Testis (tissue), 3 donors: ENCODE results near the gene PLCB1. TPM values are rescaled to one million over a fixed set of nuclear protein-coding genes. Genes with fewer than 3 reads are reported as not detected.
A peak's percentile ranks its signal among the peaks of the same experiment; 100 is the strongest.
"Not testable (repeated sequence)": the region's sequence is repeated elsewhere in the genome, so short reads cannot be mapped to it uniquely, and the experiment has no call there.

Experiments
- DNase-seq: peaks from one replicate; pipeline ENCODE4 v3.0.0-alpha.2; 2019
- H3K27ac ChIP-seq, 2 donors: fragments of 200-600 bp; sonication (generic); one replicate each; pipeline ENCODE4 v1.5.1; 2019
- H3K27me3 ChIP-seq: fragments of 200-600 bp; sonication (generic); one replicate; pipeline ENCODE4 v1.5.1; 2019
- H3K36me3 ChIP-seq: fragments of 200-600 bp; sonication (generic); one replicate; pipeline ENCODE4 v1.5.1; 2017; ENCODE audit warnings: low read depth; ENCODE audit errors: missing control alignments
- H3K4me1 ChIP-seq: fragments of 200-600 bp; sonication (generic); one replicate; pipeline ENCODE4 v1.5.1; 2019
- H3K4me3 ChIP-seq, 2 donors: fragments of 200-600 bp; sonication (generic); one replicate each; pipeline ENCODE4 v1.5.1; 2017 to 2019
- H3K9me3 ChIP-seq: fragments of 200-600 bp; sonication (generic); one replicate; pipeline ENCODE4 v1.5.1; 2017
- POLR2A ChIP-seq: fragments of 450-650 bp; IDR thresholded peaks from one replicate; pipeline ENCODE4 v1.6.1; 2017; ENCODE audit warnings: antibody characterized with exemption, mild to moderate bottlenecking, moderate library complexity
- whole genome bisulfite sequencing, 2 donors: methylation state at CpG; one replicate each; pipeline ENCODE4 v1.1.5; 2018; 5-methylcytosine and 5-hydroxymethylcytosine counted together
- intact Hi-C: fragments of 100-400 bp; cut with DNase I; formaldehyde crosslinking; loops from one replicate; pipeline ENCODE4 v1.15.1; 2023; ENCODE audit warnings: low total_unique reads
- polyA plus RNA-seq: library from polyadenylated mRNA; stranded (reverse); fragments of 350-450 nt; fragmentation: Illumina TruSeq; extraction: RNeasy Lipid Tissue Mini Kit (QIAGEN cat#74804); gene quantifications from one replicate; pipeline ENCODE4 v1.2.3, GENCODE V29; 2014; ENCODE audit warnings: low read depth, low replicate concordance; ENCODE audit not compliant: insufficient read depth
- total RNA-seq, 2 donors: library from RNA; depleted of rRNA; stranded (reverse); fragments of >200 nt; gene quantifications; one replicate each; pipeline ENCODE4 v1.2.3, GENCODE V29; 2016
- TF ChIP-seq, protein P1 (sequence below), 3 experiments: fragments of 450-650 bp in 2 of 3; fragments of 200-600 bp in 1 of 3; sonication (generic) in 1 of 3; IDR thresholded peaks; one replicate each; pipeline ENCODE4 v1.5.1; 2016 to 2019; ENCODE audit warnings: antibody characterized with exemption in 3 of 3, mild to moderate bottlenecking in 2 of 3, moderate library complexity in 1 of 3

PLCB1 gene
- total and polyA plus RNA-seq, 3 donors from 2014 or later = 3.1 to 9.8 (median 8.2) TPM

DNA sequence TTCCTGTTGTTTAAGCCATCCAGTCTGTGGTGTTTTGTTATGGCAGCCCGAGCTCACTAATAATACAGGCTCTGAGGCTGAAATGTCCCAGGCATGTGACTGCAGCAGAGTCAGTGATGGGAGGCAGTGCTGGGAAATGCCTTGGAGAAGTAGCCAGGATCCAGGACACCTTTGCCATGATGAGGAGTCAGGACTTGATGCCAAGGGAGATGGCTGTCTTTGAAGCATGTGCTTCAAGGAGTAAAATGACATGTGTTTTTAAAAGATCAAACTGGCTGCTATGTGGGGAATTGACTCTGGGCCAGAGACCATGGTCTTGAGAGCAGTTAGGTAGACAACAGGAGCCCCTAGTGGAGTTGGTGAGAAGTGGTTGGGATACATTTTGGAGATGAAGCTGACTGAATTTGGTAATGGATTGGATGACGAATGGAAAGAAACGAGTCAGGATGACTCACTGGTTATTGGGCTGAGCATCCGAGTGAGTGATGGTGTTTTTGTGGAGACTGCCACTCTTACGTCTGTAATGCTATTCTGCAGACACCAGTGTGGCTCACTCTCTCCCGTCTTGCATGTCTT lies 322.2 kb downstream of the PLCB1 start:
- intact Hi-C loops = no loop called here
- no peak overlapping the region for H3K27ac ChIP-seq
- peak; percentile 22 for DNase-seq

GRCh38 chr20:8456765-8457164 lies 324.7 kb downstream of the PLCB1 start:
- no peaks in the 10 kb centered on the region for H3K36me3 ChIP-seq
- H3K27ac ChIP-seq = no peak overlapping the region
- H3K4me1 ChIP-seq = no peaks in the 10 kb centered on the region
- H3K4me3 ChIP-seq = no peak overlapping the region
- H3K9me3 ChIP-seq = no peaks in the 10 kb centered on the region
- intact Hi-C loops = no loop called here
- no peak for DNase-seq
- TF ChIP-seq, protein P1, sequence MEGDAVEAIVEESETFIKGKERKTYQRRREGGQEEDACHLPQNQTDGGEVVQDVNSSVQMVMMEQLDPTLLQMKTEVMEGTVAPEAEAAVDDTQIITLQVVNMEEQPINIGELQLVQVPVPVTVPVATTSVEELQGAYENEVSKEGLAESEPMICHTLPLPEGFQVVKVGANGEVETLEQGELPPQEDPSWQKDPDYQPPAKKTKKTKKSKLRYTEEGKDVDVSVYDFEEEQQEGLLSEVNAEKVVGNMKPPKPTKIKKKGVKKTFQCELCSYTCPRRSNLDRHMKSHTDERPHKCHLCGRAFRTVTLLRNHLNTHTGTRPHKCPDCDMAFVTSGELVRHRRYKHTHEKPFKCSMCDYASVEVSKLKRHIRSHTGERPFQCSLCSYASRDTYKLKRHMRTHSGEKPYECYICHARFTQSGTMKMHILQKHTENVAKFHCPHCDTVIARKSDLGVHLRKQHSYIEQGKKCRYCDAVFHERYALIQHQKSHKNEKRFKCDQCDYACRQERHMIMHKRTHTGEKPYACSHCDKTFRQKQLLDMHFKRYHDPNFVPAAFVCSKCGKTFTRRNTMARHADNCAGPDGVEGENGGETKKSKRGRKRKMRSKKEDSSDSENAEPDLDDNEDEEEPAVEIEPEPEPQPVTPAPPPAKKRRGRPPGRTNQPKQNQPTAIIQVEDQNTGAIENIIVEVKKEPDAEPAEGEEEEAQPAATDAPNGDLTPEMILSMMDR (IDR thresholded peaks at IDR 0.05) = no peak
- TF ChIP-seq POLR2A = no peak
- H3K27me3 ChIP-seq = no peaks in the 10 kb centered on the region

More for the DNA sequence above, 322.2 kb downstream of the PLCB1 start:
- WGBS, 2 donors = 75 to 86% methylated on average over 6 of the region's 6 CpGs
- Histone ChIP-seq H3K4me1 (no peaks in the 10 kb centered on the region), H3K27me3 (no peaks in the 10 kb centered on the region), H3K36me3 (no peaks in the 10 kb centered on the region), H3K4me3 (no peak overlapping the region), H3K9me3 (no peaks in the 10 kb centered on the region)
- TF ChIP-seq POLR2A = no peak
- TF ChIP-seq, protein P1 (IDR thresholded peaks at IDR 0.05) = peak in 1 of 3 experiments; percentile 13

GRCh38 chr20:8457978-8458377 lies 325.9 kb downstream of the PLCB1 start:
- no peaks in the 10 kb centered on the region for H3K9me3 ChIP-seq
- H3K27me3 ChIP-seq = no peaks in the 10 kb centered on the region
- intact Hi-C loops = no loop called here
- H3K4me1 ChIP-seq = no peaks in the 10 kb centered on the region
- TF ChIP-seq, protein P1 (IDR thresholded peaks at IDR 0.05) = no peak
- TF ChIP-seq POLR2A = no peak
- WGBS, 2 donors = 89 to 92% methylated on average over 4 of the region's 4 CpGs
- H3K4me3 ChIP-seq = no peak overlapping the region
- H3K36me3 ChIP-seq = no peaks in the 10 kb centered on the region
- H3K27ac ChIP-seq = no peak overlapping the region
- no peak for DNase-seq

- Histone ChIP-seq H3K27ac (no peak overlapping the region), H3K9me3 (no peaks in the 10 kb centered on the region), H3K36me3 (no peaks in the 10 kb centered on the region), H3K27me3 (no peaks in the 10 kb centered on the region), H3K4me3 (no peak overlapping the region), H3K4me1 (no peaks in the 10 kb centered on the region)
- intact Hi-C loops = no loop called here
- DNase-seq = no peak
- TF ChIP-seq POLR2A = no peak
- TF ChIP-seq, protein P1 (IDR thresholded peaks at IDR 0.05) = no peak
Measured at GRCh38 chr20:8461186-8461585, 329.1 kb downstream of the PLCB1 start.

DNA sequence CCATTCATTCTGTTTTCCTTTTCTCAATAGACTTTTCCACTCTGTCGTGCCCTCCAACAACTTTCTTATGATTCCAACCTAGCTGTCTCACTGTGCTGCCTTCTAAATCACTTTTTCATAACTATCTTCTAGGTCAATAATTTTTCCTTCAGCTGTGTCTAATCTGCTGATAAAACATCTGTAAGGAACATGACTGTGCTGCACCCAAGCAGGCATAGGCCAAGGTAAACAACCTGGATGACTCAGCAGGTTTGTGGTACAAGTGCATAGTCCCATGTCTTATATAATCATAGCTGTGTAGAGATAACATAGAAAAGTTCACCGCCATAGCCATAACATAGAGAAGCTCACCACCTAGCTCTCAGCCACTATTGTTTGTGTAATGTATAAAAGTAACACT lies 332.3 kb downstream of the PLCB1 start:
- Histone ChIP-seq H3K27ac (no peak overlapping the region), H3K27me3 (no peaks in the 10 kb centered on the region), H3K9me3 (no peaks in the 10 kb centered on the region), H3K4me3 (no peak overlapping the region), H3K4me1 (no peaks in the 10 kb centered on the region), H3K36me3 (no peaks in the 10 kb centered on the region)
- 97 to 98% methylated on average over 2 of the region's 2 CpGs for WGBS, 2 donors
- DNase-seq = no peak
- intact Hi-C loops = no loop called here
- TF ChIP-seq POLR2A = no peak
- TF ChIP-seq, protein P1 (IDR thresholded peaks at IDR 0.05) = no peak

DNA sequence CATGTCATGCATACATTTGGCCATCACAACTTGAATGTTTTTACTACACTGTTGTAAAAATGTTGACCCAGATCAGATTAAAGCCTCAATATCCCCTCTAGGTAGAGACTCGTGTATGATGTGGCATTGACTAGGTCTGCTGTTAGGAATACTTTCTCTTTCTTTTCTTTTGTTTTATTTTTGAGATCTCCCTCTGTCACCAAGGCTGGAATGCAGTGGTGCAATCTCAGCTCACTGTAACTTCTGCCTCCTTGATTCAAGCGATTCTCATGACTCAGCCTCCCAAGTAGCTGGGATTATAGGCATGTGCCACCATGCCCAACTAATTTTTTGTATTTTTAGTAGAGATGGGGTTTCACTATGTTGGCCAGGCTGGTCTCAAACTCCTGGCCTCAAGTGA lies 334.7 kb downstream of the PLCB1 start:
- H3K27ac ChIP-seq, H3K4me3 ChIP-seq, H3K36me3 ChIP-seq, H3K4me1 ChIP-seq, H3K27me3 ChIP-seq, DNase-seq, intact Hi-C loops, H3K9me3 ChIP-seq: not testable (repeated sequence)
- 86 to 87% methylated on average over 2 of the region's 2 CpGs for WGBS, 2 donors
